GM12878 (cell line): ENCODE results near the gene PFN2. TPM values are rescaled to one million over a fixed set of nuclear protein-coding genes. Genes with fewer than 3 reads are reported as not detected.

ENCODE experiments used
- ATAC-seq: fragments of 200-7000 bp; cut with Tn5 transposase; 3 replicates; pipeline ENCODE4 v1.9.1; 2020; ENCODE audit warnings: mild to moderate bottlenecking, moderate library complexity
- BruUV-seq: library from RNA; stranded (reverse); fragments of 400-500 nt; replicated peaks from 2 replicates; lab custom pipeline; 2021; lab: Mats Ljungman, UMichigan
- CTCF ChIA-PET: fragments of 300-600 bp; sonication (Branson Sonifier 250); formaldehyde crosslinking; extraction: SDS; loops from one replicate; lab custom pipeline; 2021; ENCODE audit warnings: inconsistent platforms; lab: Yijun Ruan, JAX
- POLR2A ChIA-PET: fragments of 350-600 bp; formaldehyde crosslinking; extraction: SDS; loops from one replicate; lab custom pipeline; 2021; ENCODE audit warnings: inconsistent platforms; lab: Charles Lee
- RAD21 ChIA-PET: fragments of 300-600 bp; sonication (Branson Sonifier 250); formaldehyde crosslinking; loops from one replicate; lab custom pipeline; 2023; ENCODE audit warnings: antibody characterized with exemption; ENCODE audit not compliant: unreplicated experiment; lab: Charles Lee
- SMC1A ChIA-PET: fragments of 300-600 bp; sonication (Branson Sonifier 250); formaldehyde crosslinking; loops from one replicate; lab custom pipeline; 2023; ENCODE audit not compliant: unreplicated experiment, uncharacterized antibody; lab: Charles Lee
- DNase-seq: peaks from one replicate; pipeline ENCODE4 v3.0.0-alpha.2; 2011; ENCODE audit warnings: low read depth, low spot score
- FAIRE-seq: peaks from 3 replicates; lab custom pipeline; 2011; peaks lifted over from hg19 to GRCh38; lab: Jason Lieb, UNC
- H2AFZ ChIP-seq: 2 replicates; pipeline ENCODE4 v1.6.0; 2011; ENCODE audit warnings: low read depth, low read length, control low read depth; ENCODE audit not compliant: control insufficient read depth
- H3K27ac ChIP-seq: 2 replicates; pipeline ENCODE4 v1.5.1; 2011; ENCODE audit warnings: control low read depth; ENCODE audit not compliant: control insufficient read depth, insufficient read depth
- H3K27me3 ChIP-seq, 2 experiments: replicated peaks in 1 of 2; 2 replicates each; pipeline versions ENCODE4 v1.6.0 to v1.6.1; 2011; ENCODE audit warnings: low read length in 1 of 2; ENCODE audit not compliant: control insufficient read depth in 2 of 2, insufficient read depth in 2 of 2
- H3K36me3 ChIP-seq, 2 experiments: 2 replicates each; pipeline ENCODE4 v1.5.1; 2011; ENCODE audit warnings: low read length in 1 of 2; ENCODE audit not compliant: control insufficient read depth in 2 of 2, insufficient read depth in 2 of 2
- H3K4me1 ChIP-seq: 2 replicates; pipeline ENCODE4 v1.6.1; 2011; ENCODE audit warnings: mild to moderate bottlenecking, low read length, moderate library complexity, mixed read lengths; ENCODE audit not compliant: control insufficient read depth, insufficient read depth
- H3K4me2 ChIP-seq: 2 replicates; pipeline ENCODE4 v1.6.0; 2011; ENCODE audit warnings: control low read depth; ENCODE audit not compliant: control insufficient read depth, insufficient read depth
- H3K4me3 ChIP-seq: fragments of 200-600 bp; sonication (generic); 2 replicates; pipeline ENCODE4 v1.5.1; 2016
- H3K79me2 ChIP-seq: 2 replicates; pipeline ENCODE4 v1.6.0; 2011; ENCODE audit warnings: low read length; ENCODE audit not compliant: control insufficient read depth, insufficient read depth
- H3K9ac ChIP-seq: 2 replicates; pipeline ENCODE4 v1.8.0; 2011; ENCODE audit warnings: low read length, control low read depth, mixed read lengths; ENCODE audit not compliant: control insufficient read depth, insufficient read depth
- H3K9me3 ChIP-seq: replicated peaks from 3 replicates; pipeline ENCODE4 v1.5.1; 2011; ENCODE audit warnings: mild to moderate bottlenecking, low read length; ENCODE audit not compliant: control insufficient read depth, insufficient read depth
- H4K20me1 ChIP-seq: 2 replicates; pipeline ENCODE4 v1.6.0; 2011; ENCODE audit not compliant: control insufficient read depth, insufficient read depth
- ATF7 ChIP-seq: fragments of 450-650 bp; IDR thresholded peaks from 2 replicates; pipeline ENCODE4 v1.6.1; 2016; ENCODE audit warnings: low read depth, mild to moderate bottlenecking
- CREM ChIP-seq: IDR thresholded peaks from 2 replicates; pipeline ENCODE4 v1.6.1; 2014; ENCODE audit warnings: antibody characterized with exemption, low read depth
- EZH2 ChIP-seq: IDR thresholded peaks from 2 replicates; pipeline ENCODE4 v1.6.1; 2012; ENCODE audit warnings: low read depth, mild to moderate bottlenecking, control low read depth, inconsistent platforms, low read length, borderline replicate concordance; ENCODE audit not compliant: control insufficient read depth
- IKZF1 ChIP-seq: fragments of 450-650 bp; conservative IDR thresholded peaks from 2 replicates; pipeline ENCODE4 v1.6.1; 2017; ENCODE audit warnings: antibody characterized with exemption, mild to moderate bottlenecking
- JUNB ChIP-seq: IDR thresholded peaks from 2 replicates; pipeline ENCODE4 v1.6.1; 2016; ENCODE audit warnings: antibody characterized with exemption, mild to moderate bottlenecking
- MEF2A ChIP-seq: IDR thresholded peaks from 2 replicates; pipeline ENCODE4 v1.6.1; 2011; ENCODE audit warnings: low read depth, mild to moderate bottlenecking, low read length, moderate library complexity; ENCODE audit not compliant: insufficient read depth
- POU2F2 ChIP-seq: IDR thresholded peaks from 3 replicates; pipeline ENCODE4 v1.6.1; 2011; ENCODE audit warnings: low read depth, mild to moderate bottlenecking, low read length, borderline replicate concordance
- RELB ChIP-seq: fragments of 450-650 bp; IDR thresholded peaks from 2 replicates; pipeline ENCODE4 v1.6.1; 2017; ENCODE audit warnings: low read depth, mild to moderate bottlenecking, moderate library complexity
- SMAD1 ChIP-seq: fragments of 450-650 bp; IDR thresholded peaks from 2 replicates; pipeline ENCODE4 v1.6.1; 2018; ENCODE audit warnings: mild to moderate bottlenecking, low read depth; ENCODE audit not compliant: partially characterized antibody
- SMAD5 ChIP-seq: IDR thresholded peaks from 2 replicates; pipeline ENCODE4 v1.6.1; 2016; ENCODE audit warnings: antibody characterized with exemption, low read depth
- SMC3 ChIP-seq: IDR thresholded peaks from 2 replicates; pipeline ENCODE4 v1.6.1; 2011; ENCODE audit warnings: low read length, improper control_type of control experiment, borderline replicate concordance
- SREBF1 ChIP-seq: IDR thresholded peaks from 2 replicates; pipeline ENCODE4 v1.6.1; 2012; ENCODE audit warnings: mild to moderate bottlenecking, low read length
- SUPT20H ChIP-seq: IDR thresholded peaks from 2 replicates; pipeline ENCODE4 v1.6.1; 2011; ENCODE audit warnings: low read depth, mild to moderate bottlenecking, low read length, moderate library complexity, borderline replicate concordance; ENCODE audit not compliant: control insufficient read depth
- SUZ12 ChIP-seq: fragments of 200-600 bp; sonication (generic); IDR thresholded peaks from one replicate; pipeline ENCODE4 v1.6.1; 2018; ENCODE audit warnings: antibody characterized with exemption, mild to moderate bottlenecking; ENCODE audit not compliant: unreplicated experiment
- TCF7 ChIP-seq: IDR thresholded peaks from 2 replicates; pipeline ENCODE4 v1.6.1; 2014; ENCODE audit warnings: antibody characterized with exemption, borderline replicate concordance
- ZNF274 ChIP-seq: IDR thresholded peaks from one replicate; pipeline ENCODE4 v1.8.0; 2011; ENCODE audit not compliant: insufficient read length, insufficient read depth
- in situ Hi-C: fragments of 300-500 bp; cut with MboI; formaldehyde crosslinking; loops from 9 replicates; pipeline ENCODE4 v1.14.3; 2018; ENCODE audit warnings: mixed read lengths
- intact Hi-C: fragments of 100-400 bp; cut with micrococcal nuclease; formaldehyde crosslinking; loops from one replicate; pipeline ENCODE4 v1.14.2; 2022; ENCODE audit not compliant: unreplicated experiment
- polyA plus RNA-seq, 11 experiments: library from polyadenylated mRNA; depleted of rRNA in 4 of 11; unstranded in 6 of 11; stranded (reverse) in 5 of 11; fragments of >200 nt; fragmentation: Nextera tagmentation in 4 of 11; fragmentation: Illumina TruSeq in 1 of 11; extraction: Ambion mirVana in 4 of 11; extraction: Trizol in 1 of 11; gene quantifications; 1 replicate in 1 of 11; 2 replicates in 10 of 11; pipeline versions ENCODE4 v1.2.1 to v1.2.3, GENCODE V29; 2011 to 2016; ENCODE audit warnings: inconsistent platforms in 2 of 11, missing spikeins in 2 of 11, low read depth in 1 of 11
- total RNA-seq, 4 experiments: library from RNA; depleted of rRNA in 3 of 4; stranded (reverse); fragments of >200 nt in 3 of 4; fragmentation: Illumina TruSeq in 1 of 4; extraction: Trizol in 1 of 4; gene quantifications; 2 replicates each; pipeline versions ENCODE4 v1.2.1 to v1.2.3, GENCODE V29; 2013 to 2021
- TF ChIP-seq, protein P1 (sequence below): IDR thresholded peaks from 2 replicates; pipeline ENCODE4 v1.6.1; 2012; ENCODE audit warnings: low read length, inconsistent platforms
- TF ChIP-seq, protein P2 (sequence below): IDR thresholded peaks from 2 replicates; pipeline ENCODE4 v1.6.1; 2012; ENCODE audit warnings: mild to moderate bottlenecking, low read depth, low read length

PFN2 gene
- total and polyA plus RNA-seq, 10 of the 15 experiments (the other 5 are each of a cell fraction or from before 2014, with no cell fraction given): 3.1 to 78.9 (median 5.3) TPM

DNA sequence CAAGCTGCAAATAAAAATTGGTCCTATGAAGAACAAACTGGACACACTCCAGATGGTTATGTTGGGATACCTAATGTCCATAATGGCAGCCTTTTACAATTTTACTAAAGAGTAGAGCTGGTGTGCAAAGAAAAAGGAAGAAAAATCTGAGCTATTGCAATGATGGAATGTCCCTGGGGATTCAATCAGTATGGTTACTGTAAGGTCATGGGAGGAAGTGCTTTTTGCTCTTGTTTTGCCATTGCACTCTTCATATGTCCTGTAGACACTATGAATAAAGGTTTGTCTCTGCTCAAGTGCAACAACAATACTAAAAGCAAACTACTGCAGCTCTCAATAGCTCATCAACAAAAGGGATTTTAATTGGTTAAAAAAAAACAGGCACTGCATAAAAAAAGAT, 5.4 kb downstream of the PFN2 start:
- no TSS peak for BruUV-seq
- Histone ChIP-seq H3K9me3 (no peaks in the 10 kb centered on the region), H3K9ac (no peak overlapping the region), H4K20me1 (no peaks in the 10 kb centered on the region), H3K79me2 (peaks cover 5% of the 10 kb centered on the region), H3K27me3 (no peaks in the 10 kb centered on the region), H3K27ac (no peak overlapping the region), H3K4me2 (no peak overlapping the region), H3K36me3 (no peaks in the 10 kb centered on the region), H3K4me3 (no peak overlapping the region), H2AFZ (no peak overlapping the region), H3K4me1 (no peaks in the 10 kb centered on the region)
- intact Hi-C loops (loop anchor here (10.0 kb wide), 1 partner anchor 530 kb away; no protein-coding TSS in a partner anchor), in situ Hi-C loops (loop anchor here (5.0 to 25.0 kb wide), 3 partner anchors 217 to 547 kb away; no protein-coding TSS in a partner anchor)
- no peak for ATAC-seq
- no peak for DNase-seq
- ChIA-PET SMC1A (interaction anchor here (0.7 to 5.7 kb wide), 10 partner anchors 9 to 255 kb away, joined by 3 to 90 read pairs (median 4); no protein-coding TSS in a partner anchor), RAD21 (interaction anchor here (1.8 to 9.3 kb wide), 4 partner anchors 29 to 255 kb away, joined by 5 to 111 read pairs (median 12); no protein-coding TSS in a partner anchor), CTCF (interaction anchor here (0.7 to 8.0 kb wide), 10 partner anchors 9 to 253 kb away, joined by 3 to 128 read pairs (median 23); no protein-coding TSS in a partner anchor), POLR2A (no interaction called here)
- FAIRE-seq: no peak
- TF ChIP-seq MEF2A (no peak), TCF7 (no peak), IKZF1 (no peak), CREM (no peak), SREBF1 (no peak), SUPT20H (no peak), ATF7 (no peak), SMAD5 (no peak), JUNB (no peak), ZNF274 (no peak), SMC3 (no peak), SUZ12 (no peak), RELB (no peak), POU2F2 (no peak), SMAD1 (no peak), EZH2 (no peak)
- TF ChIP-seq, protein P1, sequence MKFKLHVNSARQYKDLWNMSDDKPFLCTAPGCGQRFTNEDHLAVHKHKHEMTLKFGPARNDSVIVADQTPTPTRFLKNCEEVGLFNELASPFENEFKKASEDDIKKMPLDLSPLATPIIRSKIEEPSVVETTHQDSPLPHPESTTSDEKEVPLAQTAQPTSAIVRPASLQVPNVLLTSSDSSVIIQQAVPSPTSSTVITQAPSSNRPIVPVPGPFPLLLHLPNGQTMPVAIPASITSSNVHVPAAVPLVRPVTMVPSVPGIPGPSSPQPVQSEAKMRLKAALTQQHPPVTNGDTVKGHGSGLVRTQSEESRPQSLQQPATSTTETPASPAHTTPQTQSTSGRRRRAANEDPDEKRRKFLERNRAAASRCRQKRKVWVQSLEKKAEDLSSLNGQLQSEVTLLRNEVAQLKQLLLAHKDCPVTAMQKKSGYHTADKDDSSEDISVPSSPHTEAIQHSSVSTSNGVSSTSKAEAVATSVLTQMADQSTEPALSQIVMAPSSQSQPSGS: no peak
- TF ChIP-seq, protein P2, sequence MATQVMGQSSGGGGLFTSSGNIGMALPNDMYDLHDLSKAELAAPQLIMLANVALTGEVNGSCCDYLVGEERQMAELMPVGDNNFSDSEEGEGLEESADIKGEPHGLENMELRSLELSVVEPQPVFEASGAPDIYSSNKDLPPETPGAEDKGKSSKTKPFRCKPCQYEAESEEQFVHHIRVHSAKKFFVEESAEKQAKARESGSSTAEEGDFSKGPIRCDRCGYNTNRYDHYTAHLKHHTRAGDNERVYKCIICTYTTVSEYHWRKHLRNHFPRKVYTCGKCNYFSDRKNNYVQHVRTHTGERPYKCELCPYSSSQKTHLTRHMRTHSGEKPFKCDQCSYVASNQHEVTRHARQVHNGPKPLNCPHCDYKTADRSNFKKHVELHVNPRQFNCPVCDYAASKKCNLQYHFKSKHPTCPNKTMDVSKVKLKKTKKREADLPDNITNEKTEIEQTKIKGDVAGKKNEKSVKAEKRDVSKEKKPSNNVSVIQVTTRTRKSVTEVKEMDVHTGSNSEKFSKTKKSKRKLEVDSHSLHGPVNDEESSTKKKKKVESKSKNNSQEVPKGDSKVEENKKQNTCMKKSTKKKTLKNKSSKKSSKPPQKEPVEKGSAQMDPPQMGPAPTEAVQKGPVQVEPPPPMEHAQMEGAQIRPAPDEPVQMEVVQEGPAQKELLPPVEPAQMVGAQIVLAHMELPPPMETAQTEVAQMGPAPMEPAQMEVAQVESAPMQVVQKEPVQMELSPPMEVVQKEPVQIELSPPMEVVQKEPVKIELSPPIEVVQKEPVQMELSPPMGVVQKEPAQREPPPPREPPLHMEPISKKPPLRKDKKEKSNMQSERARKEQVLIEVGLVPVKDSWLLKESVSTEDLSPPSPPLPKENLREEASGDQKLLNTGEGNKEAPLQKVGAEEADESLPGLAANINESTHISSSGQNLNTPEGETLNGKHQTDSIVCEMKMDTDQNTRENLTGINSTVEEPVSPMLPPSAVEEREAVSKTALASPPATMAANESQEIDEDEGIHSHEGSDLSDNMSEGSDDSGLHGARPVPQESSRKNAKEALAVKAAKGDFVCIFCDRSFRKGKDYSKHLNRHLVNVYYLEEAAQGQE: no peak
